GM06990 (cell line): Measurements from ENCODE around the gene TXLNA.
"Not testable (repeated sequence)": the region's sequence is repeated elsewhere in the genome, so short reads cannot be mapped to it uniquely, and the experiment has no call there.

Source experiments
- DNase-seq: peaks from one replicate; pipeline ENCODE4 v3.0.0-alpha.2; 2011; ENCODE audit not compliant: insufficient read length; ENCODE audit errors: extremely low read depth
- H3K27me3 ChIP-seq: replicated peaks from 2 replicates; pipeline ENCODE4 v1.6.0; 2011; ENCODE audit warnings: low read length; ENCODE audit not compliant: control insufficient read depth, insufficient read depth
- H3K36me3 ChIP-seq: 2 replicates; pipeline ENCODE4 v1.5.1; 2011; ENCODE audit warnings: low read length; ENCODE audit not compliant: control insufficient read depth, insufficient read depth
- H3K4me3 ChIP-seq: replicated peaks from 2 replicates; pipeline ENCODE4 v1.5.1; 2011; ENCODE audit warnings: low read depth, mild to moderate bottlenecking, control low read depth, low read length
- TF ChIP-seq, protein P1 (sequence below): IDR thresholded peaks from 2 replicates; pipeline ENCODE4 v1.5.1; 2011; ENCODE audit warnings: low read length, control low read depth, mild to moderate bottlenecking, inconsistent platforms; ENCODE audit not compliant: insufficient read depth, poor library complexity, severe bottlenecking

TXLNA gene

DNA sequence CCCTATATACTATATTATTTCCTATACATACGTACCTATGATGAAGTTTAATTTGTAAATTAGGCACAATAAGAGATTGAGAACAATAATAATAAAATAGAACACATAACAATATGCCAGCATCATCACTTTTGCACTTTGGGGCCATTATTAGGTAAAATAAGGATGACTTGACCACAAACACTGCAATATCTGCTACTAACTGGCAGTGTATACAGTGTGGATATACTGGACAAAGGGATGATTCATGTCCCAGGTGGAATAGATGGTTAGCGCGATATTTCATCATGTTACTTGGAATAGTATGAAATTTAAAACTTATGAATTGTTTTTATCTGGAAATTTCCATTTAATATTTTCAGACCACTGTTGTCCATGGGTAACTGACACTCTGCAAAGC is 35.4 kb upstream of the TXLNA start:
- no peaks in the 10 kb centered on the region for H3K27me3 ChIP-seq
- H3K4me3 ChIP-seq, result no peak overlapping the region
- TF ChIP-seq, protein P1, sequence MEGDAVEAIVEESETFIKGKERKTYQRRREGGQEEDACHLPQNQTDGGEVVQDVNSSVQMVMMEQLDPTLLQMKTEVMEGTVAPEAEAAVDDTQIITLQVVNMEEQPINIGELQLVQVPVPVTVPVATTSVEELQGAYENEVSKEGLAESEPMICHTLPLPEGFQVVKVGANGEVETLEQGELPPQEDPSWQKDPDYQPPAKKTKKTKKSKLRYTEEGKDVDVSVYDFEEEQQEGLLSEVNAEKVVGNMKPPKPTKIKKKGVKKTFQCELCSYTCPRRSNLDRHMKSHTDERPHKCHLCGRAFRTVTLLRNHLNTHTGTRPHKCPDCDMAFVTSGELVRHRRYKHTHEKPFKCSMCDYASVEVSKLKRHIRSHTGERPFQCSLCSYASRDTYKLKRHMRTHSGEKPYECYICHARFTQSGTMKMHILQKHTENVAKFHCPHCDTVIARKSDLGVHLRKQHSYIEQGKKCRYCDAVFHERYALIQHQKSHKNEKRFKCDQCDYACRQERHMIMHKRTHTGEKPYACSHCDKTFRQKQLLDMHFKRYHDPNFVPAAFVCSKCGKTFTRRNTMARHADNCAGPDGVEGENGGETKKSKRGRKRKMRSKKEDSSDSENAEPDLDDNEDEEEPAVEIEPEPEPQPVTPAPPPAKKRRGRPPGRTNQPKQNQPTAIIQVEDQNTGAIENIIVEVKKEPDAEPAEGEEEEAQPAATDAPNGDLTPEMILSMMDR, result no peak
- DNase-seq, result no peak
- no peaks in the 10 kb centered on the region for H3K36me3 ChIP-seq

DNA sequence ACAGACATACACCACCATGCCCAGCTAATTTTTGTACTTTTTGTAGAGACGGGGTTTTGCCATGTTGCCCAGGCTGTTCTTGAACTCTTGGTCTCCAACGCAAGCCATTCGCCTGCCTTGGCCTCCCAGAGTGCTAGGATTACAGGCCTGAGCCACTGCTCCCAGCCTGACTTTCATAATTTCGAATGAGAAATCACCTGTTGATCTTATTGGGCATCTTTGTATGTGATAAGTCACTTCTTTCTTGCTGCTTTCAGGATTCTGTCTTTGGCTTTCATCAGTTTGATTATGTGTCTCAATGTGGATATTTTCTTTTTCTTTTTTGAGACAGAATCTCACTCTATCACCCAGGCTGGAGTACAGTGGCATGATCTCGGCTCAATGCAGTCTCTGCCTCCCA is 31.7 kb upstream of the TXLNA start:
- H3K27me3 ChIP-seq, H3K36me3 ChIP-seq, H3K4me3 ChIP-seq, DNase-seq: not testable (repeated sequence)

GRCh38 chr1:32150847-32151246 is 28.6 kb upstream of the TXLNA start:
- TF ChIP-seq, protein P1, result no peak
- H3K4me3 ChIP-seq, result no peak overlapping the region
- no peaks in the 10 kb centered on the region for H3K27me3 ChIP-seq
- H3K36me3 ChIP-seq, result no peaks in the 10 kb centered on the region; the same call in 1 of the 2 replicates
- no peak for DNase-seq

- no peak overlapping the region for H3K4me3 ChIP-seq
- H3K36me3 ChIP-seq, result no peaks in the 10 kb centered on the region; the same call in 1 of the 2 replicates
- no peaks in the 10 kb centered on the region for H3K27me3 ChIP-seq
- no peak for DNase-seq
- TF ChIP-seq, protein P1, result no peak
Observed at GRCh38 chr1:32151319-32151787, 28.1 kb upstream of the TXLNA start.

- DNase-seq, result no peak
- Histone ChIP-seq H3K4me3 (no peak overlapping the region), H3K36me3 (peaks cover 20% of the 10 kb centered on the region), H3K27me3 (no peaks in the 10 kb centered on the region)
- TF ChIP-seq, protein P1, result no peak
Observed at GRCh38 chr1:32159189-32159588, 20.3 kb upstream of the TXLNA start.

- Histone ChIP-seq H3K36me3 (peaks cover 22% of the 10 kb centered on the region), H3K27me3 (no peaks in the 10 kb centered on the region), H3K4me3 (no peak overlapping the region)
- no peak for DNase-seq
- TF ChIP-seq, protein P1, result no peak
Observed at GRCh38 chr1:32163405-32163804, 16.1 kb upstream of the TXLNA start.

GRCh38 chr1:32165633-32166032 is 13.8 kb upstream of the TXLNA start:
- H3K36me3 ChIP-seq, result peaks cover 26% of the 10 kb centered on the region
- not testable (repeated sequence) for H3K27me3 ChIP-seq, DNase-seq, H3K4me3 ChIP-seq
